Transverse colon (tissue), 4 donors: Measurements from ENCODE around the gene TAB3. TPM values are rescaled to one million over a fixed set of nuclear protein-coding genes. Genes with fewer than 3 reads are reported as not detected.

Experiments used
- DNase-seq: peaks from one replicate; pipeline ENCODE4 v3.0.0-alpha.2; 2019
- H3K27ac ChIP-seq, 4 donors: fragments of 200-600 bp; sonication (generic); 2 replicates each; pipeline ENCODE4 v1.5.1; 2016 to 2018; ENCODE audit warnings: inconsistent platforms in 4 of 4
- H3K27me3 ChIP-seq: fragments of 200-600 bp; sonication (generic); 2 replicates; pipeline ENCODE4 v1.5.1; 2017; ENCODE audit warnings: inconsistent platforms
- H3K36me3 ChIP-seq, 4 donors: fragments of 200-600 bp; sonication (generic); 2 replicates each; pipeline ENCODE4 v1.5.1; 2017 to 2019; ENCODE audit warnings: inconsistent platforms in 4 of 4
- H3K4me1 ChIP-seq, 4 donors: fragments of 200-600 bp; sonication (generic); 2 replicates each; pipeline ENCODE4 v1.5.1; 2017 to 2020; ENCODE audit warnings: inconsistent platforms in 4 of 4
- H3K4me3 ChIP-seq, 4 donors: fragments of 200-600 bp; sonication (generic); 1 replicate in 1 of 4; 2 replicates in 3 of 4; pipeline versions ENCODE4 v1.5.1 to v1.6.1; 2017 to 2019; ENCODE audit warnings: inconsistent platforms in 4 of 4
- H3K9me3 ChIP-seq, 2 donors: fragments of 200-600 bp; sonication (generic); 2 replicates each; pipeline ENCODE4 v1.5.1; 2017 to 2019; ENCODE audit warnings: inconsistent platforms in 2 of 2
- EP300 ChIP-seq: sonication (generic); formaldehyde crosslinking; IDR thresholded peaks from one replicate; pipeline ENCODE4 v1.6.1; 2017; ENCODE audit warnings: antibody characterized with exemption, low read depth
- POLR2A ChIP-seq: fragments of 450-650 bp; IDR thresholded peaks from one replicate; pipeline ENCODE4 v1.6.1; 2016; ENCODE audit warnings: antibody characterized with exemption, mild to moderate bottlenecking, moderate library complexity
- POLR2AphosphoS5 ChIP-seq, 3 donors: sonication (generic); formaldehyde crosslinking; IDR thresholded peaks; one replicate each; pipeline ENCODE4 v1.6.1; 2016; ENCODE audit warnings: antibody characterized with exemption in 3 of 3
- WGBS, 2 donors: methylation state at CpG; one replicate each; pipeline ENCODE4 v1.1.5; 2018; ENCODE audit warnings: low coverage in 1 of 2; 5-methylcytosine and 5-hydroxymethylcytosine counted together
- in situ Hi-C, 4 donors: fragments of 200-750 bp; cut with MboI; loops; one replicate each; pipeline versions ENCODE4 v1.15.0 to v1.15.1; 2017; ENCODE audit warnings: low sequenced_read_pairs in 3 of 4, low pct_ligation_motif_present in 1 of 4, low pct_unique_long_range_greater_than_20kb in 1 of 4
- intact Hi-C: fragments of 100-400 bp; cut with DNase I; formaldehyde crosslinking; loops from one replicate; pipeline ENCODE4 v1.15.1; 2023; ENCODE audit warnings: low total_unique reads
- total RNA-seq, 4 donors: library from RNA; depleted of rRNA; stranded (reverse); fragments of >200 nt; gene quantifications; one replicate each; pipeline ENCODE4 v1.1.0, GENCODE V29; 2016
- TF ChIP-seq, protein P1 (sequence below), 5 experiments: fragments of 200-600 bp in 3 of 5; fragments of 450-650 bp in 2 of 5; sonication (generic) in 3 of 5; IDR thresholded peaks; 1 replicate in 2 of 5; 2 replicates in 3 of 5; pipeline ENCODE4 v1.5.1; 2016 to 2017; ENCODE audit warnings: antibody characterized with exemption in 5 of 5, inconsistent platforms in 3 of 5, mild to moderate bottlenecking in 2 of 5, moderate library complexity in 1 of 5

The TAB3 gene
- total RNA-seq, 4 donors from 2014 or later = 10.3 to 34.0 (median 30.6) TPM

DNA sequence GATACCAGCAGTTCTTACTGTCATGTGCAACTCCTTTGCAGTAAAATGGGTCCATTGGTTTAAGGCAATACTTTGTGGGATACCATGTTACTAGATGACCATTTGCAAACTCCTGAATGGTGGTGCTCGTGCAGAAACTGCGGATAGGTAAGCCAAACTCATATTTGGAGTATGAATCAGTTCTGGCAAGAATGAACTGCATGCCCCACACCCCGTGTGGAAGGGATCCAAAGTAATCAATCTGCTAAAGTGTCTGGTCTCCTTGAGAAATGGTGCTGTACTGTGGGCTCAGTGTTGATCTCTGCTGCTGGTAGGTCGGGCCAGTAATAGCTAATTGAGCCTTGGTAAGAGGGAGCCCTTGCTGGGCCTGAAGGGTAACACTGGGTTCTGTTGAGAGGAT, 4.2 kb upstream of the TAB3 start:
- WGBS, 2 donors = 61% methylated on average over 4 of the region's 4 CpGs; no CpG with 5 or more reads in 1 of the 2 donors
- Histone ChIP-seq H3K9me3 (no peaks in the 10 kb centered on the region), H3K27ac (no peak overlapping the region), H3K4me1 (no peaks in the 10 kb centered on the region), H3K27me3 (no peaks in the 10 kb centered on the region), H3K4me3 (no peak overlapping the region), H3K36me3 (no peaks in the 10 kb centered on the region)
- in situ Hi-C loops (no loop called here), intact Hi-C loops (no loop called here)
- TF ChIP-seq POLR2A (no peak), EP300 (no peak), POLR2AphosphoS5 (IDR thresholded peaks at IDR 0.05) (no peak)
- TF ChIP-seq, protein P1, sequence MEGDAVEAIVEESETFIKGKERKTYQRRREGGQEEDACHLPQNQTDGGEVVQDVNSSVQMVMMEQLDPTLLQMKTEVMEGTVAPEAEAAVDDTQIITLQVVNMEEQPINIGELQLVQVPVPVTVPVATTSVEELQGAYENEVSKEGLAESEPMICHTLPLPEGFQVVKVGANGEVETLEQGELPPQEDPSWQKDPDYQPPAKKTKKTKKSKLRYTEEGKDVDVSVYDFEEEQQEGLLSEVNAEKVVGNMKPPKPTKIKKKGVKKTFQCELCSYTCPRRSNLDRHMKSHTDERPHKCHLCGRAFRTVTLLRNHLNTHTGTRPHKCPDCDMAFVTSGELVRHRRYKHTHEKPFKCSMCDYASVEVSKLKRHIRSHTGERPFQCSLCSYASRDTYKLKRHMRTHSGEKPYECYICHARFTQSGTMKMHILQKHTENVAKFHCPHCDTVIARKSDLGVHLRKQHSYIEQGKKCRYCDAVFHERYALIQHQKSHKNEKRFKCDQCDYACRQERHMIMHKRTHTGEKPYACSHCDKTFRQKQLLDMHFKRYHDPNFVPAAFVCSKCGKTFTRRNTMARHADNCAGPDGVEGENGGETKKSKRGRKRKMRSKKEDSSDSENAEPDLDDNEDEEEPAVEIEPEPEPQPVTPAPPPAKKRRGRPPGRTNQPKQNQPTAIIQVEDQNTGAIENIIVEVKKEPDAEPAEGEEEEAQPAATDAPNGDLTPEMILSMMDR (IDR thresholded peaks at IDR 0.05) = no peak
- DNase-seq = no peak

DNA sequence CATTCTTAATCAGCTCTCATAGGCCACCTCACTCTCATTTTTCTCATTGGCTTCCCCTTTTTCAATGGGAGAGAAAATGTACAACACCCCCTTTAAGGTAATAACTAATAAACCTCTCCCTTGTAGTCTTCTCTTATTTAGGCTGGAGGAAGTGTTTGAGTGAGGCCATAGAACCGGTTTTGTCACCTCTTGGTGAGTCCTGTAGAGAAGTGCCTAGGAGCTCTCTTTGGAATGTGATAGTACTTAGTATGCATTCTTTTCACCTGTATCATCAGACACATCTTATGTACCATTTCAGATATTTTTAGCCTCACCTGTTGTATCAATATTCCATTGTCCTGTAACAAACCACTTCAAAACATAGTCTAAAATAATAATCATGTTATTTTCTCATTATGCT, 3.5 kb upstream of the TAB3 start:
- H3K9me3 ChIP-seq = no peaks in the 10 kb centered on the region
- 41% methylated on average over 1 of the region's 1 CpG; no CpG with 5 or more reads in 1 of the 2 donors for WGBS, 2 donors
- in situ Hi-C loops (no loop called here), intact Hi-C loops (no loop called here)
- H3K4me3 ChIP-seq = no peak overlapping the region
- H3K27me3 ChIP-seq = no peaks in the 10 kb centered on the region
- no peak for TF ChIP-seq EP300
- TF ChIP-seq POLR2A = no peak
- TF ChIP-seq, protein P1 (IDR thresholded peaks at IDR 0.05) = no peak
- TF ChIP-seq POLR2AphosphoS5 (IDR thresholded peaks at IDR 0.05) = no peak
- DNase-seq = no peak
- H3K4me1 ChIP-seq = peaks cover 0 to 5% (median 4%) of the 10 kb centered on the region in 4 donors
- no peaks in the 10 kb centered on the region for H3K36me3 ChIP-seq
- H3K27ac ChIP-seq = no peak overlapping the region

DNA sequence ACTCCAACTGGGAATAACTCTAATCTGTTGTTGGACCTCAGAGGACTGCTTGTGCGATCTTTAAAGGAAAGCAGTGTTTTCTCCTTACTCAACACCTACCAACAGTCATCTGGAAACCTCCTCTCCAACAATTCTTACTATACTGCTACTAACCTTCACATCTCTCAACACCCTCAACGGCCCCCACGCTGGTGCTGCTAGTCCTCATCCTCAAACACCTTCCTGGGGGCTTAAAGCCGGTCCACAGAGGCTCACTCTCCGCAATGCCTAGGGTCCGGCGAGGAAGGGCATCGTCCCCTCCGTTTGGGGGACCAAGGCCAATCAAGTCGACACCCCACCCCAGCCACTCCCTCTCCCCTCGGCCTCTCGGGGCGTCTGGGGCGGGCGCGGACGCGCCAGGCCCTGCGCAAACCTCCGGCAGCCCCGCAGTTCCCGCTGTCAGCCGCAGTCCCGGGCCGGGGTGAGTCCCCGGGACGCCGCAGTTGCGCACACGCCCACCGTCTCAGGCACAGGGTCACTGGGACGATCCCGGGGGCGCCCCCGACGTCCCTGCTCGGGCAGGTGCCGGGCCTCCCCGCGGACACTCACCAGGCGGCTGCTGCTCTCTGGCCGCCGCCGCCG, 418 bp downstream of the TAB3 start:
- Histone ChIP-seq H3K9me3 (no peaks in the 10 kb centered on the region), H3K27ac (peak overlapping the region; percentile 90 to 92 (median 90)), H3K4me1 (peaks cover 0 to 13% (median 5%) of the 10 kb centered on the region in 4 donors), H3K27me3 (no peaks in the 10 kb centered on the region), H3K36me3 (no peaks in the 10 kb centered on the region), H3K4me3 (peak overlapping the region; percentile 70 to 96 (median 80))
- intact Hi-C loops (no loop called here), in situ Hi-C loops (no loop called here)
- TF ChIP-seq POLR2AphosphoS5 (IDR thresholded peaks at IDR 0.05) (no peak), POLR2A (no peak), EP300 (no peak)
- TF ChIP-seq, protein P1 (IDR thresholded peaks at IDR 0.05) = no peak
- DNase-seq = peak; percentile 14
- WGBS, 2 donors = 0 to 46% methylated on average over 1 to 43 of the region's 45 CpGs

DNA sequence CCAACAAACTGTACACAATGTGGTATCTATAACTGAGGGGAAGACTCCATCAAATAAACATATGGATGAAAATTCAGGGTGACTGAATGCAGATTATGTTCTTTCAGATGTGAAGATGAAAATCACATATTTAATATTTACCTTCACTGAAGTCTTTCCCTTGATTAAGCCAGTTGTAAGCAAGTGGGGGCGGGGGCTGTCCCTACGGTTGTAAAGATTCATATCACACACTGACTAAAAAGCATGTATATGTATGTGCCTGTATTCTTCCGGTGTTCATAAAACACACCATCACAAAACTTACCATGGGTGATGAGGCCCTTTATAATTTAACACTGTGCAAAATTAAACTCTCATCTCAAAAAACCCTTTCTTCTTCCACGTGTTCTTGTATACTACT, 1.3 kb downstream of the TAB3 start:
- H3K36me3 ChIP-seq = no peaks in the 10 kb centered on the region
- H3K4me1 ChIP-seq = peaks cover 0 to 13% (median 5%) of the 10 kb centered on the region in 4 donors
- in situ Hi-C loops (no loop called here), intact Hi-C loops (no loop called here)
- peak overlapping the region in 2 of 4 donors; percentile 72 to 89 for H3K4me3 ChIP-seq
- TF ChIP-seq POLR2AphosphoS5 (IDR thresholded peaks at IDR 0.05) (no peak), EP300 (no peak), POLR2A (no peak)
- TF ChIP-seq, protein P1 (IDR thresholded peaks at IDR 0.05) = no peak
- no peak for DNase-seq
- H3K27ac ChIP-seq = no peak overlapping the region
- no peaks in the 10 kb centered on the region for H3K9me3 ChIP-seq
- H3K27me3 ChIP-seq = no peaks in the 10 kb centered on the region
- WGBS, 2 donors = 16 to 47% methylated on average over 4 of the region's 4 CpGs
